Measurements from ENCODE around the gene OCA2.

GRCh38 chr15:27846722-27847395 is 252.3 kb downstream of the OCA2 start:
- TF ChIP-seq EZH2 (IDR thresholded peaks at IDR 0.05; ENCODE audit: insufficient read depth, poor library complexity, severe bottlenecking) (no peak), EZH2phosphoT487 (IDR thresholded peaks at IDR 0.05; ENCODE audit: insufficient read depth, low read depth) (no peak)

Measured in GM23248 (cell line).